Myometrial cell (primary cell): Measurements from ENCODE around the gene DBET. TPM values are rescaled to one million over a fixed set of nuclear protein-coding genes. Genes with fewer than 3 reads are reported as not detected.

Source experiments
- total RNA-seq: library from RNA; depleted of rRNA; stranded (reverse); fragments of >200 nt; gene quantifications from 2 replicates; pipeline ENCODE4 v1.2.3, GENCODE V29; 2015

Gene DBET
- not detected in 2 replicates for total RNA-seq

DNA sequence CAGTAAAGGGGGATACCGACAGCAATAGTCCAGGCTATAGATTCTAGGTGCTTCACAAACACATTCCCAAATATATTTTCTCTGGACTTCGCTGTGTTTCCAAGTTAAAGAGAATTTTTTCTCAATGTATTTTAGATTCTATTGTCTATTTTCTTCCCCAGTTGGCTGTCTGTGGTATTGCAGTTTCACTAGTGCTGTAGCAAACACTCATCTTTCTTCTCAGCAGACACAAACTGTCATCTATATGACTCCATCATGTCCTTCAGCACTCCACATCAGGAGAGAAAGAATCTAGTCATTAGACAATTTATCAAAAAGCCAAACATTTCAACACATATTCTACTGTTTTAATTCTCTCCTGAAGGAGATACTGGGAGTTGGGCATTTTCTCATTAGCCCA, at the start of gene DBET:
DBET (plus strand) TSS at position 161 of the 400 bp plus-strand sequence.

DNA sequence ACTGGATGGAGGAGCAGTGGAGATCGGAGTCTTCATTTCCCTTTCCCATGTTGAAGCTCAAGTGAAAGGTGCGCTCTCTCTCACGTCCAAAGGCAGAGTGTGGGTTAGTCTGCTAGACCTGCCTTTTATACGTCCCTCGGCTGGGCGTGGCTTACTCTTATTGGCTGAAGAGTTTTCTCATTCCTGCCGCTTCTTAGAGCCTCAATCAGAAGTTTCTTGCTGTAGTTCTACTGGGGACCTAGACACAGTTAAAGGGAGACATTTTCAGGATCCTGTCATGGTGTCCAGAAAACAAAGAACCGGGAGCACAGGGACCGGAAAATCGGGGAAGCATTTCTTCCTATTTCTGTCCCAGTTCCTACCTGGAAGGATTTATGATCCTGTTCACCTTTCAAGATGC, 37.1 kb upstream of the DBET start, which contains the start of gene FRG2:
FRG2 (minus strand) TSS at position 101 of the 400 bp plus-strand sequence; CDS start at position 49, 52 bp downstream.

Other genes with a start within 250 kb of the DBET start
- 28.5 and 45.2 TPM in 2 replicates for gene FRG1, start 123.6 kb upstream of the DBET start, total RNA-seq
- gene FRG2, start 37.2 kb upstream of the DBET start, total RNA-seq = not detected in 2 replicates
- not detected in 2 replicates for gene DUX4, start 109.3 kb downstream of the DBET start, total RNA-seq